Renal pelvis (tissue), 3 donors: ENCODE data around the gene ALX3. TPM values are rescaled to one million over a fixed set of nuclear protein-coding genes. Genes with fewer than 3 reads are reported as not detected.

Source experiments
- polyA plus RNA-seq, 3 donors: library from polyadenylated mRNA; unstranded; fragments of 120-200 nt; gene quantifications; one replicate each; pipeline ENCODE4 v1.2.1, GENCODE V29; 2013; ENCODE audit not compliant: insufficient read length in 3 of 3

ALX3 gene
- polyA plus RNA-seq, 3 donors, result not detected

Other genes starting within 250 kb of the ALX3 start
- gene CSF1, start 159.8 kb downstream of the ALX3 start, polyA plus RNA-seq, result 1 to 10 TPM; 6.9 to 9.4 (median 8.1) TPM
- 100 to 1,000 TPM; 103 to 119 (median 108) TPM for gene AHCYL1, start 85.9 kb downstream of the ALX3 start, polyA plus RNA-seq
- gene STRIP1, start 36.0 kb downstream of the ALX3 start, polyA plus RNA-seq, result 10 to 100 TPM; 44.3 to 61.9 (median 58.6) TPM
- gene UBL4B, start 41.8 kb upstream of the ALX3 start, polyA plus RNA-seq, result not detected
- gene SLC6A17, start 79.8 kb upstream of the ALX3 start, polyA plus RNA-seq, result 1 to 10 TPM in 1 of 3 donors, under 1 TPM in 2; 0.41 to 1.3 (median 0.94) TPM
- 1 to 10 TPM; 5.0 to 8.1 (median 7.6) TPM for gene KCNC4, start 139.6 kb upstream of the ALX3 start, polyA plus RNA-seq